ENCODE measurements around the gene RFXANK.

DNA sequence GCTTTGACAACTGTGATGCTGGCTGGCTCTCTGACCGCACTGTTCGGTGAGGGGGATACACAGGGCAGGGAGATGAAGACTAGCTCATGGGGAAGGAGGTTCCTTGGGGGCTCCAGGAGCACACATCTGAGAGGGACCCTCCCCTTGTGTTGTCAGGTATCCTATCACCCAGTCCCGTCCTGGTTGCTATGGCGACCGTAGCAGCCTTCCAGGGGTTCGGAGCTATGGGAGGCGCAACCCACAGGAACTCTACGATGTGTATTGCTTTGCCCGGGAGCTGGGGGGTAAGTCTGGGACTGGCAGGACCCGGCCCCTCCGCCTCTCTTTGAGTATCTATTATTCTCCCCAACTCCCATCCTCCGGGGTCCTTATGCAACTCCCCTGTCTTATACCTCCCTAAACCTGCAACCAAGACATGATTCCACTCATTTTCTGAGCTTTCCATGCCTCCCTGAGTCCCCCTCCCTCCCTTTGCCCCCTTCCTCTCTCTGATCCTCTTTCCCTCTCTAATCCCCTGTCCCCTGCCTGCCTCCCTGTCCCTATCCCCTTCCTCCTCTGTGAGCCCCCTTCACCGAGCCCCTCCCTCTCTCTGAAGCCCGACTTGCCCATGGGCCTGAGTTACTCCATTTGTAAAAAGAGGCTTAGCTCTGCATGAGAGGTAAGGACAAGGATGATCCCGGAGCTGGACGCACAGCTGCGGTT lies 32.2 kb downstream of the RFXANK start:
- no peak for TF ChIP-seq JUNB (IDR thresholded peaks at IDR 0.05)
- TF ChIP-seq KDM1A (IDR thresholded peaks at IDR 0.05; ENCODE audit: low read depth) = no peak
- TF ChIP-seq USF2 (IDR thresholded peaks at IDR 0.05) = no peak
- TF ChIP-seq BHLHE40 (IDR thresholded peaks at IDR 0.05; ENCODE audit: low read depth, low read length) = no peak
- TF ChIP-seq CEBPB (IDR thresholded peaks at IDR 0.05) = no peak
- TF ChIP-seq HOXA7 (CRISPR knock-in tag; IDR thresholded peaks at IDR 0.05) = no peak
- TF ChIP-seq, protein P1, sequence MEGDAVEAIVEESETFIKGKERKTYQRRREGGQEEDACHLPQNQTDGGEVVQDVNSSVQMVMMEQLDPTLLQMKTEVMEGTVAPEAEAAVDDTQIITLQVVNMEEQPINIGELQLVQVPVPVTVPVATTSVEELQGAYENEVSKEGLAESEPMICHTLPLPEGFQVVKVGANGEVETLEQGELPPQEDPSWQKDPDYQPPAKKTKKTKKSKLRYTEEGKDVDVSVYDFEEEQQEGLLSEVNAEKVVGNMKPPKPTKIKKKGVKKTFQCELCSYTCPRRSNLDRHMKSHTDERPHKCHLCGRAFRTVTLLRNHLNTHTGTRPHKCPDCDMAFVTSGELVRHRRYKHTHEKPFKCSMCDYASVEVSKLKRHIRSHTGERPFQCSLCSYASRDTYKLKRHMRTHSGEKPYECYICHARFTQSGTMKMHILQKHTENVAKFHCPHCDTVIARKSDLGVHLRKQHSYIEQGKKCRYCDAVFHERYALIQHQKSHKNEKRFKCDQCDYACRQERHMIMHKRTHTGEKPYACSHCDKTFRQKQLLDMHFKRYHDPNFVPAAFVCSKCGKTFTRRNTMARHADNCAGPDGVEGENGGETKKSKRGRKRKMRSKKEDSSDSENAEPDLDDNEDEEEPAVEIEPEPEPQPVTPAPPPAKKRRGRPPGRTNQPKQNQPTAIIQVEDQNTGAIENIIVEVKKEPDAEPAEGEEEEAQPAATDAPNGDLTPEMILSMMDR (IDR thresholded peaks at IDR 0.05) = no peak
- TF ChIP-seq MAZ (IDR thresholded peaks at IDR 0.05; ENCODE audit: borderline replicate concordance, low read depth, low read length) = no peak
- TF ChIP-seq E2F6 (IDR thresholded peaks at IDR 0.05; ENCODE audit: borderline replicate concordance, low read depth) = no peak
- no peak for TF ChIP-seq SMC3 (IDR thresholded peaks at IDR 0.05)
- TF ChIP-seq HDAC2 (IDR thresholded peaks at IDR 0.05) = no peak
